SKM-1 treated with dmso at 0.1 percent for 144 hours (cell line): Measurements from ENCODE around the gene CCDC13.

Experiments
- DNase-seq: peaks from one replicate; lab custom pipeline; 2025; ENCODE audit not compliant: unreplicated experiment; lab: John Stamatoyannopoulos, UW

CCDC13 gene

DNA sequence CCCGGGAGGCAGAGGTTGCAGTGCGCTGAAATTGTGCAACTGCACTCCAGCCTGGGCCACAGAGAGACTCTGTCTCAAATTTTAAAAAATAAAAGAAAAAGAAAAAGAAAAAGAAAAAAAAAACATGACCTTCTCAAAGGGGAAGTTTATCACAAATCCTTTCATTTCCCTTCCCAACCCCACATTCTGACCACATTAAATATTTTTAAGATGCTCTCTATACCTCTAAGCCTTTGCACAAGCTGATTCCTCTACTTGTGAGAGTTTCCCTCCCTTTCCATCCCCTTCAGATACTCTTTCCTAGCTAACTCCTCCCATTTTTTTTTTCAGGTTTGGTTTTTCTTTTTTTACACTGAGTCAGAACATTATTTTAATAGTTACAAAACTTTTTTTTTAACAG lies 27.2 kb upstream of the CCDC13 start:
- DNase-seq = no peak

DNA sequence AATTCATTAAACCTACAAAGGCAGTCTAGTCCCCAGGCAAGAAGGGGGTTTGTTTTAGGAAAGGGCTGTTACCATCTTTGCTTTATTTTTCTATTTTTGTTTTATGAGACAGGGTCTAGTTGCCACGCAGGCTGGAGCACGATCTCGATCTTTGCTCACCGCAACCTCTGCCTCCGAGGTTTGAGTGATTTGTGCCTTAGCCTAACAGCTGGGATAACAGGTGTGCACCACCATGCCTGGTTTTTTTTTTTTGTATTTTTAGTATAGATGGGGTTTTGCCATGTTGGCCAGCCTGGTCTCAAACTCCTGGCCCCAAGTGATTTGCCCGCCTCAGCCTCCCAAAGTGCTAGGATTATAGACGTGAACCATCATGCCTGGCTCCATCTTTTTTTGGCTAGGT lies 26.3 kb upstream of the CCDC13 start:
- no peak for DNase-seq

DNA sequence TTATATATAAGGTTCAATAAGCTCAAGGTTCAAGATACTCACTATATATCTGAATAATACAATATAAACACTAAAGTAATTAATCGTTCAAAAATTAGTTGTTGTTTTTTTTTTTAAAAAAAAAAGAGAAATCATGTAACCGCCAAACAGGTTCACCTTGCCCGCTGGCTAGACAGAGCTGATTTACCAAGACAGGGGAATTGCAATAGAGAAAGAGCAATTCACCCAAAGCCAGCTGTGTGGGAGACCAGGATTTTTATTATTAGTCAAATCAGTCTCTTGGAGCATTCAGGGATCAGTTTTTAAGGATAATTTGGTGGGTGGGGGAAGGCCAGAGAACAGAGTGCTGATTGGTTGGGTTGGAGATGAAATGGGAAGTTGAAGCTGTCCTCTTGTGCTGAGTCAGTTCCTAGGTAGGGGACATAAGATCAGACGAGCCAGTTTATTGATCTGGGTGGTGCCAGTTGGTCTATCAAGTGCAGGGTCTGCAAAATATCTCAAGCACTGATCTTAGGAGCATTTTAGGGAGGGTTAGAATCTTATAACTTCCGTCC lies 23.4 kb upstream of the CCDC13 start:
- DNase-seq = no peak

DNA sequence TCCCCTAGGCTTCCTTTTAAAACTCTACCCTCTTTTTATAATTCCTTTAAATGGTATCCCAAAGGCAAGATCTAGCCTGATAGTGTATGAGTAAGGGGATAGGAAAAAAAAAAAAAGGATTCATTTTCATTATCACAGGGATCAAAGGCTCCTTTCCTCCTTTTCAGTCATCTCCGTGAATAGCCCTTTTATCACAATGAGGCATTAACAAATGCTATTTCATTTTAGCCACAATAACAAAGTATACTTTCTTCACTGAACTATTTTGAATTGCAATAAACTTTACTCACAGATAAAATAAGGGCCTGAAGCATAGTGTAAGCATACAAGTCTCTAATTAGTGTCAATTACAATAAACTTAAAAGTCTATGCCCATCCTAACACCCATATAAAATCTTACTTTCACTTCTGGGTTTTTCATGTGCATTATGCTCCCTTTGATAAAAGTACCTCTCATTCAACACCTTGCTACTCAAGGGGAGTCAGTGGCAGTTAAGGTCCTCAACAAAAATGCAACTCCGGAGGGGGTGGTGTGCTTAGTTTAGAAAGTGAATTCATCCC lies 22.6 kb upstream of the CCDC13 start:
- DNase-seq = no peak

DNA sequence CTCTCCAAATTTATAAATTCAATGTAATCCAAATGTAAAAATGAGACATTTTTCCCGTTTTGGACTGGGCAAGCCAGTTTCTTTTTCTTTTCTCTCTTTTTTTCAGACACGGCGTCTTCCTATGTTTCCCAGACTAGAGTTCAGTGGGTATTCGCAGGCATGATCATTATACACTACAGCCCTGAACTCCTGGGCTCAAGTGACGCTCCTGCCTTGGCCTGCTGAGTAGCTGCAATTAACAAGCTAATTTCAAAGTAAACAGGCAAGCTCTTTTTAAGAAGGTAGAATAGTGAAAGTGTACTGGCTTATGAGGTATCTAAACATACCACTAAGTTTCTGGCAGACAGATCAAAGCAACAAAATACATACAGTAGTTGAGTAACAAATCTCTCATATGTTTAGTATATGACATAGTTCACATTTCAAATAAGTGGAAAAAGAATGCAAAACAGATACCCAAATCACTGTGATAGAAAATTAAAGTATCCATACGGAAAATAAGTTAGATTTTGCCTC lies 17.7 kb upstream of the CCDC13 start:
- DNase-seq = no peak

DNA sequence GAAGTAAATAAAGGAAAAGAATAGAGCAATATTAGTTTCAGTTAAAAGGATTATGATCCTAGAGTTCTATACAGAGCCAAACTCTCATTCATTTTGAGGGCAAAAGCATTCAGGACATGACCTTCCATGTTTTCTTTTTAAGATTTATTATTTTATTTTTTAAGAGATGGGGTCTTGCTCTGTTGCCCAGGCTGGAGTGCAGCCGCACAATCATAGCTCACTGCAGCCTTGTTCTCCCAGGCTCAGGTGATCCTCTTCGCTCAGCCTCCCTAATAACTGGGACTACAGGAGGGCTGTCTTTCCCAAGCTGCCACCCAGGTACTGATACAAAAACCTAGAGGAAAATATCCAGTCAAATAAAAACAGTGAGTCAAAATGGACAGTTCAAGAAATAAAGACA lies 13.6 kb upstream of the CCDC13 start:
- no peak for DNase-seq

DNA sequence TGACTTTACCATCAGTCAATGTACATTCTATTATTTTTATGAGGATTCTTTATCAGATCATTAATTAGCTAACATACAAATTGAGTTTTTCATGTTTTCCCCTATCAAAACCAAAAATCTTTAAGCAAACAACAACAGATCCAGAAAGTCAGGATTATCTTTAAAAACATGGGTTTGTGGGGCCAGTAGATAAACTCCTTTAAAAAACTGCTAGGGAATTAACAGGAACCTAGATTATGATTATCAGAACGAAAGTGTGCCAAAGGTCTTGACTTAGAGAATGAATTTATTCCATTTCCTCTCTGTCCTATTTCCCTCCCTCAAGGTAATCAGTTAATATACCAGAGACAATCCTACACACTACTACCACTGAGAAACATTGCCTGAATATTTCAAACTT lies 13.2 kb upstream of the CCDC13 start:
- DNase-seq = no peak

DNA sequence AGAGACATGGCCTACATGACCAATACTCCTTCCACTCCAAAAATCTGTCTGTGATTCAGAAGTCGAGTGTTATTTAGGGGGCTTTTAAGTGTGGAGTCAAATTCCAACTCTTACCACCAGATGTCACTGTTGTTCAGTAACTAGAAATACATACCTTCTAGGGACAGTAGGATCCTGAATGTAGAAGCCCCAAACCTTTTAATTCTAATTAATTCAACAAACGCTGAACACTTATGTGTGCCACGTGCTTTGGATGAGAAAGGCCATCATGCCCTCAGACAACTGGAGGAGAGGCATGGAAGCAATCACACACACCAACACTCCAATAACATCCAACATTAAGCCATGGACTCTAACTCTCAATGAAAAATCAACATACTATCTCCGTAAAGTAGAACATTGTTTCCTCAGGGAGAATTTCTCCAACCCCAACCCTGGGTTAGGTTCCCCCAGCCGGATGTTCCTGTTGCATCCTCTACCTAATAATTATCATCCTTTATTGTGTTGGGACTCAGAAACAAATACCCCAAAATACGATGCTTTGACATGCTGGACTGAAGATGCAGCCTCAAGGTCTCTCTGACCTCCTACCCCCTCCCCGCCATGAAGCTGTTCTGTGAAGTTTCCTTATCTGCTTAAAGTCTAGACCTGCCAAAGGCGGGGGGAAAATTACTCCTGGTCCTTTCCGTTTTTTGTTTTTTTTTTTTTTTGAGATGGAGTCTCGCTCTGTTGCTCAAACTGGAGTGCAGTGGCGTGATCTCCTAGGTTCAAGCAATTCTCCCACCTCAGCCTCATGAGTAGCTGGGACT lies 8.0 kb upstream of the CCDC13 start:
- peak; percentile 37 for DNase-seq

DNA sequence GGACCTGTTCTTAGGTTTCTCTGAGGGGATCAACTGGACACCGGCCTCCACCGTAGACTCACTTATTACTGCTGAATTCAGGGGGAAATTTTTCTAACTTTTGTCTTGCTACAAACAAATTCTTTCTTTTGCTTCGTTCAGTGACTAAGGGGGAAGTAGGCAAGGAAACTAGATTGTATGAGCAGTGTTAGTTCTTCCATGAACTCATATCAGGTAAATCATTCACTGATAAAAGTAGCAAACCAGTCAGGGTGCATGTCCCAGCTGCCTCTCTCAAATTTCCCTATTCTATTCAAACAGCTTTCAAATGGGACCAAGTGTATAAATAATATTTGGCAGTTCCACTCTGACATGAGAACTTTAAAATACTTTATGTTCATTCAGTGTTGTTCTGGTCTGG lies 7.3 kb upstream of the CCDC13 start:
- no peak for DNase-seq

DNA sequence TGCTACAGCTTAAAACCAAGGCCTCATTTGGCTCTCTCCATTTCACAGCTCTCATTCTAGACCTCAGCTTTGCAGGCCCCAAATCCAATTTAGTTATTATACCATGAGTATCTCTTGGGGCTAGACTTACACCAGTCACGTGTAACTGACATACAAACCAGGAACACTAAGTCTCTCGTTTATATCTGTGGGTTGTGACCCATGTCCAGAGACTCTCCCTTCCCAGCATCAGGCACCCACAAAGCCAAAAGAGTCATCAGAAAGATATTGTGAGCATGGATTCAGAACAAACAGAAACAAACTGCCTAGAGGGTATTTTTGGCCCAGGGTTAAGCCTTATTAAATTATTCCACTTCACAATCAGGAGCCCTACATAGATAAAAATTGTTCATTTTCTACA lies 5.6 kb upstream of the CCDC13 start:
- no peak for DNase-seq

DNA sequence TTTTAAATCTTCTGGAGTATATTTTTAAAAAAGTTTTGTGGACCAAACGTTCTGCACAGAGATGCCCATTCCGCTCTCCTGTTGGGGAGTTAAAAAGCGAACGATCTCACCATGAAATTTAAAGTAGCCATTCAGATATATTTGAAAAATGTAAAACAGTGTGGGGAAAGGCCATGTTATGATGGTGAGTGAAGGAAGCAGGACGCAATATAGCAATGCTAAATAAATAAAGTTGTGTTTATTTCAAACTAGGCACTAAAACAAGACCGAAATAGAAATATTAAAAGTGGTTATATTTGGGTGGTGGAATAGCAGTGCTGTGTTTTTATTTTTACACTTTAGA lies 327 bp upstream of the CCDC13 start:
- no peak for DNase-seq

DNA sequence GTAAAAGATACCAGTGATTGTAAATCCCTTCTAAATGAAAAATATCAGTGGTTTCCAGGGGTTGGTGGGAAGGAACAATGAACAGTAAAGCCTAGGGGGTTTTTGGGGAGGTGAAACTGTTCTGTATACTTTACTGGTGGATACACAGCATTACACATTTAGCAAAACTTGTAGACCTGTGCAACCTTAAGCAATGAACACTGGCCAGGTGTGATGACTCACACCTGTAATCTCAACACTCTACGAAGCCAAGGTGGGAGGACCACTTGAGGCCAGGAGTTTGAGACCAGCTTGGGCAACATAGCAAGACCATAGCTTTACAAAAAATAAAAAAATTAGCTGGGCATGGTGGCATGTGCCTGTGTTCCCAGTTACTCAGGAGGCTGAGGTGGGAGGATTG lies 1.8 kb downstream of the CCDC13 start:
- no peak for DNase-seq

DNA sequence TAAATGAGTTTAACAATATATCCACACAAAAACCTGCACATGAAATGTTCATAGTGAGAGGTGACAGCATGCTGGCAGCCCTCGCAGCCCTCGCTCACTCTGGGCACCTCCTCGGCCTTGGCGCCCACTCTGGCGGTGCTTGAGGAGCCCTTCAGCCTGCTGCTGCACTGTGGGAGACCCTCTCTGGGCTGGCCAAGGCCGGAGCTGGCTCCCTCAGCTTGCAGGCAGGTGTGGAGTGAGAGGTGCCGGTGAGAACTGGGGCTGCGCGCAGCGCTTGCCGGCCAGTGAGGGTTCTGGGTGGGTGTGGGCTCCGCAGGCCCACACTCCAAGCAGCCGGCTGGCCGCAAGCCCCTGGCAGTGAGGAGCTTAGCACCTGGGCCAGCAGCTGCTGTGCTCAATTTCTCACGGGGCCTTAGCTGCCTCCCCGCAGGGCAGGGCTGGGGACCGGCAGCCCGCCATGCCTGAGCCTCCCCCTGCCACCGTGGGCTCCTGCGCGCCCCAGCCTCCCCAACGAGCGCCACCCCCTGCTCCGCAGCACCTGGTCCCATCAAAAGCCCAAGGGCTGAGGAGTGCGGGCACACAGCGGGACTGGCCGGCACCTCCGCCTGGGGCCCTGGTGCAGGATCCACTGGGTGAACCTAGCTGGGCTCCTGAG lies 3.4 kb downstream of the CCDC13 start:
- DNase-seq = no peak

DNA sequence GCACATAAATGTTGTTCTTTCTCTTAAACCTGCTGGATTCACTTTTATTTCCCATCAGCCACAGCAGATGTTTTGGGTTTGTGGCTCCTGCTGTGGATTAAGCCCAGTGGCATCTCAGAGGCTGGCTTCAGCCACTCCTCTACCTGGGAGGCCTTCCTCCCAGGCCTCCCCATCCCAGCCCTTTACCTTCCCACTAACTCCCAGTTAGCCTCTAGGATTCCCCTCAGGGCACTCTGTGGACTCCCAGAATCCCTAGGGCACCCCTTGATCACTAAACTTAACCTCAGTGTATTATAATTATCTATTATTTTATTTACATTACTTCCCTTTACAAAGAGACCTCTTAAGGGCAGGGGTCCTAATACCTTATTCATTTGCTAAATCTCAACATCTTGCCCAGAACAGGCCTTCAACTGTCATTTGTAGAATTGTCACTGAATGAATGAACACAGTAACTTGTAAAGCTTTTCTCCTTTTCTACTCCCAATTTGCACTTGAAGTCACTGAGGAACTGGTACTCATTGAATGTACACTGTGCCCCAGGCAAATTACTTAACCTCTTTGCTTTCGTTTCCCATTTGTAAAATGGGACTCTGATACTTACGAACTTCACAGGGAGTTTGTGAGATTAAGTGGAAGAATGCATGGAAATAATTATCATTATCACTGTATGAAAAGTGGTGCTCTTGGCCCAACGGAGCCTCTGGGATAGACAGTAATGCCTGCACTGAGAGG lies 8.3 kb downstream of the CCDC13 start:
- DNase-seq = no peak

DNA sequence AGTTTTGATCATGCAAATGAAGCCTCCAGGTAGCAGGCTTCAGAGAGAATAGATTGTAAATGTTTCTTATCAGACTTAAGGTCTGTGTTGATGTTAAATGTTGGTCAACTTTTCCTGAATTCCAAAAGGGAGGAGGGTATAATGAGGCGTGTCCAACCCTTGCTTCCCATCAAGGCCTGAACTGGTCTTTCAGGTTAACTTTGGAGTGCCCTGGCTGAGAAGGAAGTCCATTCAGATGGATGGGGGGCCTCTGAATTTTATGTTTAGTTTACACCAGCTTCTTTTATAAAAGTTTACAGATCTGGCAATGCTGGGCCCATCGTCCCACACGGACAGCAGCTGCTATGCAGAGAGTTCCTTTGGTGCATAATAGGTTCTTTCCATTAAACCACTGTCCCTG lies 8.9 kb downstream of the CCDC13 start:
- DNase-seq = no peak

DNA sequence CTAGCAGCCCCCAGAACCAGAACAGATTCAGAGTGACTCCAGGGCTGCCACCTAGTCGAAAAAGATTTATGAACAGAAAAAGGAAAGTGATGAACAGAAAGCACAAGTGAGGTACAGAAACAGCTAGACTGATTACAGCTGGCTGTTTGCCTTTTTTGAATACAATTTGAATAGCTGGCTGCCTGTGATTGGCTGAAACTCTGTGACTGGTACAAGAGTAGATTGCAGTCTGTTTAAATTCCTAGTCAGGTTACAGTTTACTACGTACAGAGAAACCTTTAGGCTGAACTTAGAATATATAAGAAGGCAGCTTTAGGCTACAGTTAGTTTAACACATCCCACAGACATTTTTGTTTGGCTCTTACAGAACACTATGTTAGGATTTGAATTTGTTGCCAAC lies 10.0 kb downstream of the CCDC13 start:
- DNase-seq = no peak

DNA sequence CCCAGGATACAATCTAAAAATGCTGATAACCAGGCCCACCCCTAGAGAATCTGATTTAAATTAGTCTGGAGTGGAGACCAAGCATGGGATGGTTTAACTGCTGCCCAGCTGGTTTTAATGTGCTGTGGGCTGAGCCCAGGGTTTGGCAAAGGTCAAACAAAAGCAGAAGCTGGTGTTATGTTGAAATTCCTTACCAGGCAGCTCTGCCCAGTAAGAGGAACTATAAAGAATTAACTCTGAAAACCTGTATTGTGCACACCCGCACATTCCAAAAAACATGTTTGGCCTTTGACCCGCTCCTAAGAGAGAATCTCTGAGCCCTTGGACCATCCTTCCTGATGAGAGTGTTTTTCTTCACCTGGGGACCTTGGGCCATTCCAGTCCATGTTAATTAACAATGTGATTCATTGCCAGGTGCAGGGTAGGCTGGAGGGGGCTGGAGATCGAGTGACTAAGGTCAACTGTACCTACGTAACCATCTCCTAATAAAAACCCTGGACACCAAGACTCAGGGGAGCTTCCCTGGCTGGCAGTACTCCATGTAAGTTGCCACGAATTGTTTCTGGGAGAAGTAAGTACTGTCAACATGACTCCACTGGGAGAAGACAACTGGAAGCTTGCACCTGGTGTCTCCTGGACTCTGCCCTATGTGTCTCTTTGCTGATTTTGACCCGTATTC lies 10.9 kb downstream of the CCDC13 start:
- peak; percentile 94 for DNase-seq

DNA sequence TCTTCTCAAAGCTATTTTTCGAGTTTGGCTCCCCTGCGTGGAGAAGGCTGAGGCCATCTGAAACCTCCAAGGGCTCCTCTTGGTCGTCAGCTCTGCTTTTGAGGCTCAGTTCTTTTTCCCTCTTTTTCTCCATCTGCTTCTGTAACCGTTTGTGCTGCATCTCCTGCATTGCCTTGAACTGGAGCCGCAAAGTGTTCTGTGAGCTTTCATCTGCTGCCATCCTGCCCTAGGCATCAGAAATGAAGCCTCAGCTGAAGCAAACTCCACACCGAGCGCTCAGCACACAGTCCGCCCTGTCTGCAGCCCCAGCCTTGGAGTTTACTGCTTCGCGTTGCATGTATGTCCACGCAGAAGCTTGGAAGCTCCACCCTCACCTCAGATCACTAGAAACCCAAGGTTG lies 14.9 kb downstream of the CCDC13 start:
- no peak for DNase-seq

DNA sequence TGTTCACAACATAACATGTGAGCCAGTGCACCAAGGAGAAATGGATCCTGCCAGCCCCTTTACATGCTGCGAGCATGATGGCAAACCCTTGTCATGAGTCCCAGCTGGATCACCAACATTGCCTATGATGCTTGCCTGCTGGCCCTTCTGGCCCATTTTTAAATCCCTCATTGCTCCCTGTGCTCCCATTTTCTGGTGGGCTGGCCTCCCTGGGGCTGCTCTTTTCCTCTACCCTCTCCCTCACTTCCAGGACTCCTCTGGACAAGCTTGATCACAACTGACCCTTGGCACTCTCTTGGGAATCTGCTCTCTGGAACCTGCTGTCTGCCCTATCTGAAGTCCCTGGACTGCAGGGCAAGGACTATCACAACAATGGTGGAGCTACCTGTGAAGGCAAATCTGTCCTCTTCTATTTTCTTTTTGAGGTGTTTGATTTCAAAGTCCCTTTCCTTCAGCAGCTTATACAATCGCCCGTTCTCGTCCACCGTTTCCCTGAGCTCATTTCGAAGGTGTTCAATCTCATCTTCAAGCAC lies 16.3 kb downstream of the CCDC13 start:
- no peak for DNase-seq

DNA sequence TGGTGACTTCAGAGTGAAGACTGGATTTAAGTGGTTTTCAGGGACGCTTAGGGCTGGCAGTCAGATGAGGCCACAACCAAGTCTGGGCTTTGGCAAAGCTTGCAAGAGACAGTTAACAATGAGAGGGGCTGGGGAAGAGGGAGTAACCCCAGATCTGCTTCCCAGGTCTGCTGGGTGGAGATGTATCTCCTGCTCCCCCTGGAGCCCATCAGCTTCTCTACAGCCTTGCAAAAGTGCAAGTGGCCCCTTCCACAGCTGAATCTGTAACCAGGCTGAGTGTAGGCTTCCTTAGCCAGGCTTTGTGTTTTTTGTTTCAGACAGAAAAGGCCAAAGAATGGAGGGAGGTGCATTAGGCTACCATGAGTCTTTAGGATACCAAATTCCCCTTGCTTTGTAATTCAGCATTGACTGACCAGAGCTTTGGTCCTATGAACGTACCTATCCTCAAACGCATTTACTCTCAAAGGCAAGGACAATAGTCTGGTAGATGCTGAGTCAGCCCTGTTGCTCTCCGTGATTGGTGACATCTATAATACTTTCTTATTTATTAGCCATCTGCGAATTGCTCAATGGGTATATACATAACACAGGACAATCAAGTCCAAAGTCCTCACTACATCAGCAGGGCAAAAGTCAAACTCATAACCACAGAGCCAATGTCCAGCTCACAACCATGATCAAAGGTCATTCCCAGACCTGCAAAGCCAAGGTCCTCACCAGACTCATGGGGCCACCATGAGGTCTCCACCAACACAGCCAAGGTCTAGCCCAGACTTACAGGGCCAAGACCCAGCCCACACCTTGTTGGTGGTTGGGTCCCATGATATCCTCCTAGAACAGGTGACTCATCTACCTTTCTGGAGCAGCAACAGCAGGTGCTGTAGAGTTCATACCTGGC lies 17.1 kb downstream of the CCDC13 start:
- DNase-seq = peak; percentile 46
